ENCODE measurements around the gene DNMT1. TPM values are rescaled to one million over a fixed set of nuclear protein-coding genes. Genes with fewer than 3 reads are reported as not detected.
"Not testable (repeated sequence)": the region's sequence is repeated elsewhere in the genome, so short reads cannot be mapped to it uniquely, and the experiment has no call there.

DNMT1 gene
- total RNA-seq, 3 donors from 2014 or later = 41.1 to 55.6 (median 55.6) TPM

GRCh38 chr19:10206226-10206885 lies 11.6 kb upstream of the DNMT1 start:
- no peaks in the 10 kb centered on the region for H3K36me3 ChIP-seq (ENCODE audit: low read depth)
- H3K9me3 ChIP-seq = peaks cover 4% of the 10 kb centered on the region
- TF ChIP-seq CTCF (IDR thresholded peaks at IDR 0.05) = no peak
- no peaks in the 10 kb centered on the region for H3K4me1 ChIP-seq (ENCODE audit: low read depth)
- DNase-seq (no peak), ATAC-seq (no peak)
- H3K4me3 ChIP-seq = no peak overlapping the region
- intact Hi-C loops (cut with DNase I, micrococcal nuclease) = no loop called here

- no peak for TF ChIP-seq CTCF (IDR thresholded peaks at IDR 0.05)
- Histone ChIP-seq H3K9me3 (peaks cover 4% of the 10 kb centered on the region), H3K36me3 (ENCODE audit: low read depth) (no peaks in the 10 kb centered on the region), H3K4me3 (no peak overlapping the region), H3K4me1 (ENCODE audit: low read depth) (no peaks in the 10 kb centered on the region)
- ATAC-seq (no peak), DNase-seq (no peak)
- intact Hi-C loops (cut with DNase I, micrococcal nuclease) = no loop called here
Observed at GRCh38 chr19:10205636-10206035, 10.9 kb upstream of the DNMT1 start.

GRCh38 chr19:10203686-10204085 lies 8.9 kb upstream of the DNMT1 start:
- ATAC-seq (no peak), DNase-seq (no peak)
- Histone ChIP-seq H3K36me3 (ENCODE audit: low read depth) (no peaks in the 10 kb centered on the region), H3K4me1 (ENCODE audit: low read depth) (no peaks in the 10 kb centered on the region), H3K4me3 (no peak overlapping the region), H3K9me3 (peaks cover 4% of the 10 kb centered on the region)
- no peak for TF ChIP-seq CTCF (IDR thresholded peaks at IDR 0.05)
- intact Hi-C loops (cut with DNase I, micrococcal nuclease) = no loop called here

- Histone ChIP-seq H3K9me3 (no peaks in the 10 kb centered on the region), H3K4me3 (no peak overlapping the region), H3K36me3 (ENCODE audit: low read depth) (no peaks in the 10 kb centered on the region), H3K4me1 (ENCODE audit: low read depth) (no peaks in the 10 kb centered on the region)
- intact Hi-C loops (cut with DNase I, micrococcal nuclease) = no loop called here
- TF ChIP-seq CTCF (IDR thresholded peaks at IDR 0.05) = no peak
- ATAC-seq (no peak), DNase-seq (no peak)
Observed at GRCh38 chr19:10201176-10201575, 6.4 kb upstream of the DNMT1 start.

GRCh38 chr19:10200101-10200500 lies 5.3 kb upstream of the DNMT1 start:
- H3K4me3 ChIP-seq; H3K4me1 ChIP-seq (ENCODE audit: low read depth); H3K9me3 ChIP-seq; DNase-seq; intact Hi-C loops (cut with DNase I, micrococcal nuclease); H3K36me3 ChIP-seq (ENCODE audit: low read depth); ATAC-seq: not testable (repeated sequence)

- H3K4me1 ChIP-seq (ENCODE audit: low read depth); ATAC-seq; H3K36me3 ChIP-seq (ENCODE audit: low read depth); H3K9me3 ChIP-seq; H3K4me3 ChIP-seq; DNase-seq; intact Hi-C loops (cut with DNase I, micrococcal nuclease): not testable (repeated sequence)
Observed at GRCh38 chr19:10198889-10199644, 4.3 kb upstream of the DNMT1 start.
